A673 (cell line): ENCODE measurements around the gene DNAH5. TPM values are rescaled to one million over a fixed set of nuclear protein-coding genes. Genes with fewer than 3 reads are reported as not detected.

ENCODE experiments used
- BruUV-seq: library from RNA; stranded (reverse); fragments of 400-500 nt; replicated peaks from 2 replicates; lab custom pipeline; 2021; lab: Mats Ljungman, UMichigan
- CTCF ChIA-PET: fragments of 300-600 bp; sonication (Branson Sonifier 250); formaldehyde crosslinking; loops from one replicate; lab custom pipeline; 2022; ENCODE audit warnings: antibody characterized with exemption; lab: Charles Lee
- POLR2A ChIA-PET: fragments of 300-600 bp; sonication (Branson Sonifier 250); formaldehyde crosslinking; loops from one replicate; lab custom pipeline; 2022; ENCODE audit warnings: antibody characterized with exemption; ENCODE audit not compliant: low non-redundant PET; lab: Charles Lee
- DNase-seq: peaks from one replicate; pipeline ENCODE4 v3.0.0-alpha.2; 2015; ENCODE audit warnings: low spot score
- H3K27ac ChIP-seq: fragments of 200-600 bp; sonication (generic); 2 replicates; pipeline ENCODE4 v1.5.1; 2016; ENCODE audit warnings: mixed run types, low read depth, mild to moderate bottlenecking, mixed read lengths, antibody characterized with exemption, low read length; ENCODE audit not compliant: poor library complexity, severe bottlenecking
- H3K27me3 ChIP-seq: fragments of 200-600 bp; sonication (generic); replicated peaks from 2 replicates; pipeline ENCODE4 v1.6.1; 2017; ENCODE audit warnings: mixed run types, low read depth, mild to moderate bottlenecking, mixed read lengths, antibody characterized with exemption, low read length; ENCODE audit not compliant: insufficient read depth, poor library complexity
- H3K36me3 ChIP-seq: fragments of 200-600 bp; sonication (generic); 2 replicates; pipeline ENCODE4 v1.6.1; 2016; ENCODE audit warnings: mixed run types, mild to moderate bottlenecking, mixed read lengths, antibody characterized with exemption, low read length; ENCODE audit not compliant: insufficient read depth, poor library complexity, severe bottlenecking
- H3K4me1 ChIP-seq: fragments of 200-600 bp; sonication (generic); 2 replicates; pipeline ENCODE4 v1.6.1; 2017; ENCODE audit warnings: mixed run types, mild to moderate bottlenecking, mixed read lengths, antibody characterized with exemption, low read length; ENCODE audit not compliant: insufficient read depth, poor library complexity, severe bottlenecking
- H3K4me3 ChIP-seq: fragments of 200-600 bp; sonication (generic); 2 replicates; pipeline ENCODE4 v1.5.1; 2016; ENCODE audit warnings: low read depth, mixed run types, mild to moderate bottlenecking, mixed read lengths, low read length; ENCODE audit not compliant: poor library complexity, severe bottlenecking
- H3K9me3 ChIP-seq: fragments of 200-600 bp; sonication (generic); 2 replicates; pipeline ENCODE4 v1.6.1; 2016; ENCODE audit warnings: mixed run types, low read depth, mild to moderate bottlenecking, mixed read lengths, antibody characterized with exemption, low read length; ENCODE audit not compliant: poor library complexity, severe bottlenecking
- CTCF ChIP-seq: fragments of 300-800, 200-600 bp; sonication (generic); conservative IDR thresholded peaks from 2 replicates; pipeline ENCODE4 v1.5.1; 2017; ENCODE audit warnings: low read depth, mild to moderate bottlenecking, antibody characterized with exemption, low read length, moderate library complexity, mixed read lengths
- EZH2 ChIP-seq: fragments of 200-600 bp; sonication (generic); IDR thresholded peaks from 2 replicates; pipeline ENCODE4 v1.6.1; 2017; ENCODE audit warnings: borderline replicate concordance, low read depth, mild to moderate bottlenecking, mixed read lengths, antibody characterized with exemption, low read length; ENCODE audit not compliant: poor library complexity, severe bottlenecking
- intact Hi-C: fragments of 100-400 bp; cut with micrococcal nuclease; formaldehyde crosslinking; loops from one replicate; pipeline ENCODE4 v1.10.0; 2022; ENCODE audit not compliant: unreplicated experiment
- total RNA-seq: library from RNA; stranded (reverse); gene quantifications from 2 replicates; pipeline ENCODE4 v1.2.3, GENCODE V29; 2021

The DNAH5 gene
- total RNA-seq, 1 experiment from 2014 or later = not detected

- intact Hi-C loops = no loop called here
- Histone ChIP-seq H3K9me3 (no peaks in the 10 kb centered on the region), H3K36me3 (no peaks in the 10 kb centered on the region), H3K27ac (no peak overlapping the region), H3K4me1 (no peaks in the 10 kb centered on the region), H3K27me3 (peaks cover 18% of the 10 kb centered on the region), H3K4me3 (no peak overlapping the region)
- no TSS peak for BruUV-seq
- ChIA-PET POLR2A (no interaction called here), CTCF (no interaction called here)
- TF ChIP-seq EZH2 (no peak), CTCF (no peak)
- no peak for DNase-seq
Observed at GRCh38 chr5:13932011-13932410, 12.5 kb downstream of the DNAH5 start.

- H3K27me3 ChIP-seq = peaks cover 18% of the 10 kb centered on the region
- no peak overlapping the region for H3K27ac ChIP-seq
- intact Hi-C loops = no loop called here
- no peak for DNase-seq
- ChIA-PET CTCF (no interaction called here), POLR2A (no interaction called here)
- H3K4me3 ChIP-seq = no peak overlapping the region
- TF ChIP-seq CTCF (no peak), EZH2 (no peak)
- H3K36me3 ChIP-seq = no peaks in the 10 kb centered on the region
- no peaks in the 10 kb centered on the region for H3K9me3 ChIP-seq
- no TSS peak for BruUV-seq
- H3K4me1 ChIP-seq = no peaks in the 10 kb centered on the region
Observed at GRCh38 chr5:13930541-13931171, 13.8 kb downstream of the DNAH5 start.

GRCh38 chr5:13926731-13927130 lies 17.8 kb downstream of the DNAH5 start:
- Histone ChIP-seq H3K4me3 (no peak overlapping the region), H3K4me1 (no peaks in the 10 kb centered on the region), H3K9me3 (no peaks in the 10 kb centered on the region), H3K27me3 (peaks cover 18% of the 10 kb centered on the region), H3K36me3 (no peaks in the 10 kb centered on the region), H3K27ac (no peak overlapping the region)
- no peak for DNase-seq
- no TSS peak for BruUV-seq
- intact Hi-C loops = no loop called here
- ChIA-PET POLR2A (no interaction called here), CTCF (no interaction called here)
- TF ChIP-seq EZH2 (no peak), CTCF (no peak)
